Vagina (tissue), 2 donors: ENCODE results near the gene GPR158. TPM values are rescaled to one million over a fixed set of nuclear protein-coding genes. Genes with fewer than 3 reads are reported as not detected.

Source experiments
- DNase-seq, 2 donors: peaks; one replicate each; pipeline ENCODE4 v3.0.0-alpha.2; 2017; ENCODE audit errors: extremely low spot score in 2 of 2
- H3K27ac ChIP-seq: fragments of 200-600 bp; sonication (generic); one replicate; pipeline ENCODE4 v1.5.1; 2019
- H3K27me3 ChIP-seq: fragments of 200-600 bp; sonication (generic); one replicate; pipeline ENCODE4 v1.5.1; 2019
- H3K36me3 ChIP-seq, 2 donors: fragments of 200-600 bp; sonication (generic); one replicate each; pipeline ENCODE4 v1.5.1; 2017 to 2019
- H3K4me1 ChIP-seq: fragments of 200-600 bp; sonication (generic); one replicate; pipeline ENCODE4 v1.5.1; 2019
- H3K4me3 ChIP-seq, 2 donors: fragments of 200-600 bp; sonication (generic); 1 replicate in 1 of 2; 2 replicates in 1 of 2; pipeline ENCODE4 v1.5.1; 2016 to 2019
- H3K9me3 ChIP-seq: fragments of 200-600 bp; sonication (generic); one replicate; pipeline ENCODE4 v1.5.1; 2019
- CTCF ChIP-seq, 3 experiments: fragments of 450-650 bp in 2 of 3; fragments of 200-600 bp in 1 of 3; sonication (generic) in 1 of 3; IDR thresholded peaks; one replicate each; pipeline ENCODE4 v1.5.1; 2017 to 2019; ENCODE audit warnings: antibody characterized with exemption in 3 of 3, mild to moderate bottlenecking in 2 of 3, moderate library complexity in 2 of 3
- POLR2A ChIP-seq, 2 donors: fragments of 450-650 bp; IDR thresholded peaks; one replicate each; pipeline ENCODE4 v1.6.1; 2017; ENCODE audit warnings: antibody characterized with exemption in 2 of 2, mild to moderate bottlenecking in 2 of 2, moderate library complexity in 2 of 2
- POLR2AphosphoS5 ChIP-seq, 2 donors: sonication (generic); formaldehyde crosslinking; IDR thresholded peaks; one replicate each; pipeline ENCODE4 v1.9.0; 2017; ENCODE audit warnings: antibody characterized with exemption in 2 of 2, mild to moderate bottlenecking in 2 of 2, low read depth in 1 of 2; ENCODE audit not compliant: insufficient read depth in 1 of 2
- intact Hi-C: fragments of 100-400 bp; cut with DNase I; formaldehyde crosslinking; loops from one replicate; pipeline ENCODE4 v1.15.1; 2023
- total RNA-seq: library from RNA; depleted of rRNA; stranded (reverse); fragments of >200 nt; gene quantifications from one replicate; pipeline ENCODE4 v1.2.3, GENCODE V29; 2016

GPR158 gene
- total RNA-seq, 1 donor from 2014 or later = 0.49 TPM

- Histone ChIP-seq H3K27me3 (no peaks in the 10 kb centered on the region), H3K9me3 (no peaks in the 10 kb centered on the region), H3K36me3 (no peaks in the 10 kb centered on the region), H3K27ac (no peak overlapping the region), H3K4me1 (no peaks in the 10 kb centered on the region), H3K4me3 (no peak overlapping the region)
- DNase-seq = no peak
- TF ChIP-seq POLR2AphosphoS5 (IDR thresholded peaks at IDR 0.05; ENCODE audit: insufficient read depth in 1 of 2, low read depth in 1 of 2) (no peak), POLR2A (IDR thresholded peaks at IDR 0.05) (no peak), CTCF (IDR thresholded peaks at IDR 0.05) (no peak)
- intact Hi-C loops = no loop called here
Measured at GRCh38 chr10:25257646-25258045, 82.8 kb downstream of the GPR158 start.

GRCh38 chr10:25261110-25261509, 86.3 kb downstream of the GPR158 start:
- DNase-seq = no peak
- Histone ChIP-seq H3K36me3 (no peaks in the 10 kb centered on the region), H3K4me3 (no peak overlapping the region), H3K4me1 (no peaks in the 10 kb centered on the region), H3K9me3 (no peaks in the 10 kb centered on the region), H3K27ac (no peak overlapping the region), H3K27me3 (no peaks in the 10 kb centered on the region)
- intact Hi-C loops = no loop called here
- TF ChIP-seq POLR2A (IDR thresholded peaks at IDR 0.05) (no peak), POLR2AphosphoS5 (IDR thresholded peaks at IDR 0.05; ENCODE audit: insufficient read depth in 1 of 2, low read depth in 1 of 2) (no peak), CTCF (IDR thresholded peaks at IDR 0.05) (no peak)

- no peaks in the 10 kb centered on the region for H3K36me3 ChIP-seq
- no peak overlapping the region for H3K4me3 ChIP-seq
- H3K9me3 ChIP-seq = no peaks in the 10 kb centered on the region
- TF ChIP-seq CTCF (IDR thresholded peaks at IDR 0.05) (no peak), POLR2A (IDR thresholded peaks at IDR 0.05) (no peak), POLR2AphosphoS5 (IDR thresholded peaks at IDR 0.05; ENCODE audit: insufficient read depth in 1 of 2, low read depth in 1 of 2) (no peak)
- no peaks in the 10 kb centered on the region for H3K27me3 ChIP-seq
- DNase-seq = no peak
- H3K27ac ChIP-seq = no peak overlapping the region
- intact Hi-C loops = no loop called here
- H3K4me1 ChIP-seq = no peaks in the 10 kb centered on the region
Measured at GRCh38 chr10:25261558-25261957, 86.8 kb downstream of the GPR158 start.

GRCh38 chr10:25263931-25264330, 89.1 kb downstream of the GPR158 start:
- intact Hi-C loops = no loop called here
- Histone ChIP-seq H3K27ac (no peak overlapping the region), H3K4me3 (no peak overlapping the region), H3K9me3 (no peaks in the 10 kb centered on the region), H3K27me3 (no peaks in the 10 kb centered on the region), H3K4me1 (no peaks in the 10 kb centered on the region), H3K36me3 (no peaks in the 10 kb centered on the region)
- DNase-seq = no peak
- no peak for TF ChIP-seq POLR2AphosphoS5 (IDR thresholded peaks at IDR 0.05; ENCODE audit: insufficient read depth in 1 of 2, low read depth in 1 of 2)

GRCh38 chr10:25278180-25278579, 103.4 kb downstream of the GPR158 start:
- no peak overlapping the region for H3K4me3 ChIP-seq
- H3K4me1 ChIP-seq = no peaks in the 10 kb centered on the region
- TF ChIP-seq POLR2A (IDR thresholded peaks at IDR 0.05) (no peak), CTCF (IDR thresholded peaks at IDR 0.05) (no peak), POLR2AphosphoS5 (IDR thresholded peaks at IDR 0.05; ENCODE audit: insufficient read depth in 1 of 2, low read depth in 1 of 2) (no peak)
- DNase-seq = no peak
- no peaks in the 10 kb centered on the region for H3K36me3 ChIP-seq
- H3K27ac ChIP-seq = no peak overlapping the region
- no peaks in the 10 kb centered on the region for H3K9me3 ChIP-seq
- no peaks in the 10 kb centered on the region for H3K27me3 ChIP-seq
- intact Hi-C loops = no loop called here
